Urinary bladder (tissue), 4 donors: Measurements from ENCODE around the gene PRRG2. TPM values are rescaled to one million over a fixed set of nuclear protein-coding genes. Genes with fewer than 3 reads are reported as not detected.

Experiments
- DNase-seq: peaks from one replicate; pipeline ENCODE4 v3.0.0-alpha.2; 2015; ENCODE audit errors: extremely low spot score
- H3K27ac ChIP-seq: one replicate; pipeline ENCODE4 v1.5.1; 2013; ENCODE audit warnings: low read depth, mild to moderate bottlenecking, moderate library complexity
- H3K36me3 ChIP-seq: one replicate; pipeline ENCODE4 v1.6.1; 2013; ENCODE audit warnings: mild to moderate bottlenecking, moderate library complexity; ENCODE audit not compliant: insufficient read depth
- H3K4me1 ChIP-seq: one replicate; pipeline ENCODE4 v1.6.1; 2013; ENCODE audit warnings: mild to moderate bottlenecking, moderate library complexity; ENCODE audit not compliant: insufficient read depth
- H3K4me3 ChIP-seq: one replicate; pipeline ENCODE4 v1.5.1; 2013; ENCODE audit warnings: low read depth, low read length
- WGBS: extraction: QIAGEN DNeasy Blood & Tissue Kit; methylation state at CpG from one replicate; pipeline ENCODE4 v1.1.7; 2013; 5-methylcytosine and 5-hydroxymethylcytosine counted together
- polyA plus RNA-seq: library from polyadenylated mRNA; stranded (reverse); fragments of 200-250 nt; gene quantifications from one replicate; pipeline ENCODE4 v1.2.3, GENCODE V29; 2013
- total RNA-seq: library from RNA; depleted of rRNA; stranded (reverse); fragments of >200 nt; gene quantifications from one replicate; pipeline ENCODE4 v1.2.3, GENCODE V29; 2014
- donor health status: healthy with polysubstance abuse.
- donor health status: healthy.

PRRG2 gene
- total and polyA plus RNA-seq, 2 donors = 1.6 to 3.6 TPM

DNA sequence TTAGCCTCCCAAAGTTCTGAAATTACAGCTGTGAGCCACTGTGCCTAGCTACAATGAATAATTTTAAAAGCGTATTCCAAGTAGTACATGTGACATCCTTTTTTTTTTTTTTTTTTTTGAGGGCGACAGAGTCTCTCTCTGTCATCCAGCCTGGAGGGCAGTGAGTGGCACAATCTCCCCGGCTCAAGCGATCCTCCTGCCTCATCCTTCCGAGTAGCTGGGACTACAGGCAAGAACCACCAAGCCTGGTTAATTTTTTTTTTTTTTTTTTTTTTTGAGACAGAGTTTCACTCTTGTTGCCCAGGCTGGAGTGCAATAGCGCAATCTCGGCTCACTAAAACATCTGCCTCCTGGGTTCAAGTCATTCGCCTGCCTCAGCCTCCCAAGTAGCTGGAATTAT is 6.1 kb downstream of the PRRG2 start:
- no peak for DNase-seq
- 83% methylated on average over 8 of the region's 8 CpGs for WGBS
- no peaks in the 10 kb centered on the region for H3K36me3 ChIP-seq
- H3K4me1 ChIP-seq = no peaks in the 10 kb centered on the region
- H3K4me3 ChIP-seq = no peak overlapping the region
- no peak overlapping the region for H3K27ac ChIP-seq

DNA sequence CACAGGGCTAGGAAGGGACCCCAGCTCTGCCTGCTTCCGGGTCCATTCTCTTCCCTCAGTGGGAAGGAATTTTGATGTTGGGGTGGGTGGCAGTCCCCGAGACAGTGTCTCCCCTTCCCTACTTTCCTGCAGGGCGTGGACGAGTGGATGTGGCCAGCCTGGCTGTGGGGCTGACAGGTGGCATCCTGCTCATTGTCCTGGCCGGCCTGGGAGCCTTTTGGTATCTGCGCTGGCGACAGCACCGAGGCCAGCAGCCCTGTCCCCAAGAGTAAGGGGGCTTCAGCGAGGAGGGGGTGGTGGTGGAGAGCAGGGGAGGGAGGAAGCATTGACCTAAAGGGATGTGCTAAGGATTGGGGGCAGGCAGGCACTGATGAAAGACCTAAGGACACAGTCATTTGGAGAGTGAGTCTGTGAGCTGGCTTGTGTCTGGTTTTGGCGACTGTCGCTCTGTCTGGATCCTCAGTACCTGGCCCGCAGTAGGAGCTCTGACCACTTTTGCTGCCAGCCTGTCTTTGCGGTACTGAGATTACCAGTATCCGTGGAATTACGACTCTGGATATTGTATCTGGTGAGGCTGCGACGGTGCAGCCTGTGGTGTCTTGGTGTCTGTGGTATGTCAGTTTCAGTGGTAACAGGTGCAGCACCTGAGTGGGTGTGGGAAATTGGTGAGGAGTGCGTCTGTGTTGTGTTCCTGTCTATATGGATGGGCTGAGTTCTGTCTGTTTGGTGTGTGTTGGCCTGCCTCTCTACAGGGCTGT is 7.4 kb downstream of the PRRG2 start:
- WGBS = 69% methylated on average over 18 of the region's 18 CpGs
- Histone ChIP-seq H3K4me3 (no peak overlapping the region), H3K27ac (no peak overlapping the region), H3K36me3 (no peaks in the 10 kb centered on the region), H3K4me1 (no peaks in the 10 kb centered on the region)
- no peak for DNase-seq

DNA sequence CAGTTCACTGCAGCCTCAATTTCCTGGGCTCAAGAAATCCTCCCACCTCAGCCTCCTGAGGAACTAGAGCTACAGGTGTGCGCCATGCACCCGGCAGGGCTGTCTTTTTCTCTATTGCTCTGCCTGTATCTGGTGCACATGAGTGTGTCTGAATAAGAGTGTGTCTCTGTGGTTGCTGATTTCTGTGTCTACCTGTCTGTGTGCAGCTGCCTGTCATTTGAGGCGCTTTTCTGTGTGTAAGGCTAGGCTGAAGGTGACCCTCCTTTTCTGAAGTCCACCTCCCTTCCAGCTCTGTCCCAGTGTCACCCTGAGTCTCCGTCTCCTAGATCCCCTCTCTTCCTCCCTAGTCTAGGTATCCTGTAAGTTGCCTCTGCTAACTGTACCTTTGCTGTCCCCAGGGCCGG is 8.4 kb downstream of the PRRG2 start:
- H3K36me3 ChIP-seq = peaks cover 2% of the 10 kb centered on the region
- H3K27ac ChIP-seq = no peak overlapping the region
- H3K4me1 ChIP-seq = no peaks in the 10 kb centered on the region
- 53% methylated on average over 5 of the region's 5 CpGs for WGBS
- H3K4me3 ChIP-seq = no peak overlapping the region
- no peak for DNase-seq

DNA sequence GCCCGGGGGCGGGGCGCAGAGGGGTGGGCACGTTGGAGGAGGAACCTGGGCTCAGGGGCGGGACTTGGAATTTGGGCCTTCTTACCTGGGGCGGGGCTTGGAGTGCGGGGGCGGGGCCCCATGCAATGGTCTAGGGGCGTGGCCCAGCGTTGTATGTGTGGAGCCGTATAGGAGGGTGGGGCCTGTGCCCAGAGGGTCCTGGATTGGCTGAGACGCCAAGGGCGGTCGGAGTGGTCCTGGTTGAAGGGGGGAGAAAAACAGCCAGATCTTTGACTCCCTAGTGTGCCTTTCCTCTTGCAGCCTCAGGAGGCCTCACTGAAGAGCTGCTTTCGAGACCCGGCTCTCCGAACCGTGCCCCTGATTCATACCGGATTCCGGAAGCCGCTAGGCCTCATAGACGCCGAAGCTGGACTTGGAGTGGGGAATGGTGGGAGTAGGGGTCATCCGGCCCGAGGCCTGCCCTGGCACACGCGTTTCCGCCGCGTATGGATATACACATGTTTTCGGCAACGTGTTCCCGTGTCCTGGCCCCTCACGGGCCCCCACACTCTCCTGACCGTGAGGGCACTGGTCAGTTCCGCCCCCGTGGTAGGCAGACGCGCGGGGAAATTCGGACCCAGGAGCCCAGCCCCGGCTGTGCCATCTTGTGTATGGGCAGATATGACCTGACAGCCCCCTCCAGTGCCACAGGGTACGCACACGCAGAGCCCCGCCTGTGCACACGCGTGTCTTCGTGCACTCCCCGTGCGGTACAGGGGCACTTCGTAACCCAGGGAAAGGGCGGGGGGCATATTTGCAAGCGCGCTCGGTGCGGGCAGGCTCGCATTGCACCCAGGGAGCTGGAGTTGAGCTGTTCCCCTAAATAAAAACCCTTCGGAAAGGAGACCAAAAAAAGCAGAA is 9.2 kb downstream of the PRRG2 start:
- peaks cover 2% of the 10 kb centered on the region for H3K36me3 ChIP-seq
- WGBS = under 1% methylated on average over 58 of the region's 58 CpGs
- peak overlapping the region; percentile 77 for H3K27ac ChIP-seq
- DNase-seq = peak; percentile 92
- H3K4me3 ChIP-seq = peak overlapping the region; percentile 94
- no peaks in the 10 kb centered on the region for H3K4me1 ChIP-seq

DNA sequence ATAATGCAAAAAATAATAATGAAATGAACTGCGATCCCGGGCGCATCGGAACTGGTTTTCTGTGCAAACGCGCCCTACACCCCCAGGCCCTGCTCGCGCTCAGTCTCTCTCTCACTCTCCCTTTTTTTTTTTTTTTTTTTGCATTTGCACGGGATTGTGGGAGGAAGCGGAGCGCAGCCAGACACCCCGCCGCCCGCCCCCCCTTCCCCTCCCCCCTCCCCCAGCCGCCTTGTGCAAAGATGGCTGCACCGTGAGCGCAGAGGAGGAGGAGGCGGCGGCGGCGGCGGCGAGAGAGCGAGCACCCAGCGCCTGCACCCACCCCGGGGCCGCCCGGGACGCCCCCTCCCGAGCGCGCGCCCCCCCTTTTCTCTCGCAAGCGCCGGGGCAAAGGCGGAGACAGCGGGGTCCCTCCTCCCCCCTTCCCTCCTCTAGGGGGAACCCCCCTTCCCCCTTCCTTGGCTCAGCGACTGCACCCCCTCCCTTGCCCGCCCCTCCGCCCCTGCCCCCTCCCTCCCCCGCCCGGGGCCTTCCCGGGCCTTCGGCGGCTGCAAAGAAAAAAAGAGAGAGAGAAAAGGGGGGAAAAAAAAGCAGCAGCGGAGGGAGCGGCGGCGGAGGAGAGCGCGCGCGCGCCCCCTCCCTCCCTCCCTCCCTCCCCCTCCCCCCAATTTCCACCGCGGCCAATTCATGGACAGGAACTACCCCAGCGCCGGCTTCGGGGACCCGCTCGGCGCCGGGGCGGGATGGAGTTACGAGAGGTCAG is 10.0 kb downstream of the PRRG2 start, which contains the start of gene PRR12:
Gene PRR12 (plus strand): TSS at position 212 of the 760 bp plus-strand sequence. CDS start 473 bp downstream, at position 685.
- 1% methylated on average over 59 of the region's 66 CpGs for WGBS
- H3K4me3 ChIP-seq = peak within 1 kb of the TSS; percentile 94
- no peak for DNase-seq
- peaks cover 2% of the 10 kb centered on the region for H3K36me3 ChIP-seq
- H3K4me1 ChIP-seq = no peaks in the 10 kb centered on the region
- H3K27ac ChIP-seq = peak within 1 kb of the TSS; percentile 77

DNA sequence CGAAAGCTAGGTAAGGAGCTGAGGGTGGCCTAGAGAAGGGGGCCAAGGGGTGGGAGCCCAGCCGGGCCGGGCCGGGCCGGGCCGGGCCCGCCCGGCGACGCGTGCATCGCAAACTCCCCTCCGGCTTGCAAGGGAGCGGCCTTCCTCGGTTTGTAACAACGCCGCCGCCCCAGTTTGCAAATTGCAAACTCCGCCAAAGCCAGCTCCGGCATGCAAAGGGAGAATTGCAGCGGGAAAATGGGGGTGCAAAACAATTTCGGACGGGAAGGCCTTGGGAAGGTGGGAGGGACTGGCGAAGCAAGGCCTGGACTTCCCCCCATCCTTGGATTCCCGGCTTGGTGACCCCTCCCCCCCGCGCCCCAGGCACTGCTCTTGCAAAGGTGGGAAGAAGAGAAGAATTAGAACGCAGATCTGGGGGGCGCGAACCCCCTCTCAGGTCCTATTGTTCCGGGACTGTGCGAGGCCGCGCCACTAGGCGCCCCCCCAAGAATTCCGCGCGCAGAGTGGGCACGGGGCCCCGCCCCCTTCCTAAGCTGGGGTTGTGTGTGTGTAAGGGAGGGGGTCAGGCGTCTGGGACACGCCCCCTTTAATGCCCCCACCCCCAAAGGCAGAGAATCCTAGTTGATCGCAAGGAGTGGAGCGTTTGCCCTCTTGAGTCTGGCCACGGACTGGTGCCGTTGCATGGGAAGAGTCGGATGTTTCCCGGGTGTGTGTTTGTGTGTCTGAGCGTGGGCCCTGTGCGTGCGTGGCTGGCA is 10.8 kb downstream of the PRRG2 start:
- Histone ChIP-seq H3K4me3 (peak overlapping the region; percentile 94), H3K27ac (no peak overlapping the region), H3K4me1 (no peaks in the 10 kb centered on the region), H3K36me3 (peaks cover 2% of the 10 kb centered on the region)
- under 1% methylated on average over 51 of the region's 51 CpGs for WGBS
- no peak for DNase-seq

DNA sequence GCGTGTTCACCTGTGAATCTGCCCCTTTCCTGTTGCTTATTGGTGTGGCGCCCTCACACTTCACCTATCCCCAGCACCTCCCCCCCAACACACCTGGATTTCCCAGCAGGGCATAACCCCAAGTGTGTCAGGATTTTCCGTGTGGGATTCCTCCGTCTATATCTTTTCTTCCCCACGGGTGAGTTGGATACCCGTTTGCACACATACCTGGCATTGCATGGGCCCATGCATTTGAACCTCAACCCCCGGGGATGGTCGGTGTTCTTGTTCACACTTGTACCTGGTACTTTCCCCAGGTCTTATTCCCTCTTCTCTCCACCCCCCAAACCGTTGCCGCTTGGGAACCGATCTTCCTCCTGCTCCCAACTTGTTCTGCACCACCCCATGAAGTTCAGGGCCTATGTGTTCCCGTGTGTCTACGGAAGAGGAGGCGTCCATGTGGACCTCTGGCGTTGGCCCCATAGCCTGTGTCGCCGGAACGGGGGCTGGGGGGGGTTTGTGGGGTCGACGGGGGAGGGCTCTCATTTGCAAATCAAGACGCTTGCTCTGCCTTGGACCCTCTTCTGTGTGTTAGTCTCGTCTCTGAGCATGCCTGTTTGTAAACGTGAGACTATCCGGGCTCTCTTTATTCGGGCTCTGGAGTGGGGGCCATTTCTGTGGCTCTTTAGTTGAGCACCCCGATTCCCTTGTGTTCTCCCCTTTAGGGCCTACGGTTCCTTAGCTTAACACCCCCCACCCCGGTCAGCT is 11.5 kb downstream of the PRRG2 start:
- Histone ChIP-seq H3K36me3 (peaks cover 2% of the 10 kb centered on the region), H3K4me3 (peak overlapping the region; percentile 94), H3K27ac (no peak overlapping the region), H3K4me1 (no peaks in the 10 kb centered on the region)
- 6% methylated on average over 28 of the region's 28 CpGs for WGBS
- DNase-seq = no peak

DNA sequence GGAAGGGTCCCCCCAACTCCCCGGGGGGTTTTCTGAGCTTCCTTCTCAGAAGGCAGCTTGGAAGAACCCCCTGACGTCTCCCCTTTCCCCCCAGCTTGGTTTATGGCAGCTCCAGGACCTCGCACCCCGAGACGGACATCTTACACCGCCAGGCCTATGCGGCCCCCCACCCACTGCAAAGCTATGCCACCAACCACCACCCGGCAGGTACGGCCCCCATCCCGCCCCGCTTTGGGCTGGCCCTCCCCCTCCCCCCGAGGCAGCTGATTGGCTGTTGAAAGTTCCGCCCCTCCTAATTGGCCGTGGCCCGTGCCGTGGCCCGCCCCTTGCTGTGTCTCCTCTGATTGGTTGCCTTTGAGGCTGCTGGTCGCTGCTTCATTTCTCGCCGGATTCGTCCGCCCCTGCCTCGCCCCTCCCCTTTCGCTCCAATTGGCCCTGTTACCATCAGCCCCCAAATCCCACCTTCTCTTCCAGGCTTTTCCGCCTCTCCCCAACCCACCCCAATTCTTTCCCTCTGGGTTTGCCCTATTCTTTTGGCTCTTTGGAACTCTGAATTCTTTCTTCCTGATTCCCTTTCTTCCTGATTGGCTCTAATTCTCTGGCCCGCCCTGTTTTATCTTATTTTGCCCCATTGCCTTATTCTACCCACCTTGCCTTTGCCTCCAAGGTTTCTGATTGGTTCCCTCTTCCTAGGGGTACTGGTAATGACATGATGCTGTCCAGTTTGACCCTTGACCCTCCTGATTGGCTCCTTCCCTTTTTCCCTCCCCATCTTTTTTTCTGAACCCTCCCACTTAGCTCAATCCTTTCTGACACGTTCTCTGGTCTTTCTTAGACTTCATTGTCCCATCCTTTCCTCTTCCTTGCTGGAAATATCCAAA is 12.4 kb downstream of the PRRG2 start:
- Histone ChIP-seq H3K4me1 (no peaks in the 10 kb centered on the region), H3K36me3 (peaks cover 2% of the 10 kb centered on the region), H3K4me3 (peak overlapping the region; percentile 94), H3K27ac (peak overlapping the region; percentile 33)
- DNase-seq = peak; percentile 81
- 7% methylated on average over 27 of the region's 27 CpGs for WGBS

DNA sequence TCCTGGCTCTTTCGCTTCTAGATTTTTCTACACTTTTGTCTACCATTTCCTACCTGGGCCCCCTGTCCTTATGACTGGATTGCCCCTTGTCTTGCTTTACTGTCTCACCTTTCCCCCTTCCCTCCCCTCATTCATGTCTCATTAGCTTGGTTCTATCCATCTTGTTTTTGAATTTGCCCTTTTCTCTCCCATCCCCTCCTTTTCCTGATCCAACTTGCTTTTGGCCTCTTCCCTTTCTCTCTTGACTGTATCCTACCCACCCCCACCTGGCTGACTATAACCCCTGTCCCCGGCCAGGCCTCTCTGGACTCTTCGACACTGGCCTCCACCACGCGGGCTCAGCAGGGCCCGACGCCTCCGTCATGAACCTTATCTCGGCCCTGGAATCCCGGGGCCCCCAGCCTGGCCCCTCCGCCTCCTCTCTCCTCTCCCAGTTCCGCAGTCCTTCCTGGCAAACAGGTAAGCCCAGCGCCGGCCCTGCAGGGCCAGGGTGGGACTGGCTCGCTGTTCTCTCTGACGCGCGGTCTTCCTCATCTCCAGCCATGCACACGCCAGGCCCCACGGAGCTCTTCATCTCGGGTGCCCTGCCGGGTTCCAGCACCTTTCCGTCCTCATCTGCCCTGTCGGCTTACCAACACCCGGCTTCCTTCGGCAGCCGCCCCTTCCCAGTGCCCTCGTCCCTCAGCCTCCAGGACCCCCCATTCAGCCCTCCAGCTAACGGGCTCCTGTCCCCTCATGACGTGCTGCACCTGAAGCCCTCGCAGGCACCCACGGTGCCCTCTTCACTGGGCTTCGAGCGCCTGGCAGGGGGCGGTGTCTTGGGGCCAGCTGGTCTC is 13.3 kb downstream of the PRRG2 start:
- WGBS = 91% methylated on average over 35 of the region's 35 CpGs
- no peak overlapping the region for H3K4me3 ChIP-seq
- H3K36me3 ChIP-seq = peaks cover 2% of the 10 kb centered on the region
- H3K27ac ChIP-seq = no peak overlapping the region
- DNase-seq = no peak
- no peaks in the 10 kb centered on the region for H3K4me1 ChIP-seq

DNA sequence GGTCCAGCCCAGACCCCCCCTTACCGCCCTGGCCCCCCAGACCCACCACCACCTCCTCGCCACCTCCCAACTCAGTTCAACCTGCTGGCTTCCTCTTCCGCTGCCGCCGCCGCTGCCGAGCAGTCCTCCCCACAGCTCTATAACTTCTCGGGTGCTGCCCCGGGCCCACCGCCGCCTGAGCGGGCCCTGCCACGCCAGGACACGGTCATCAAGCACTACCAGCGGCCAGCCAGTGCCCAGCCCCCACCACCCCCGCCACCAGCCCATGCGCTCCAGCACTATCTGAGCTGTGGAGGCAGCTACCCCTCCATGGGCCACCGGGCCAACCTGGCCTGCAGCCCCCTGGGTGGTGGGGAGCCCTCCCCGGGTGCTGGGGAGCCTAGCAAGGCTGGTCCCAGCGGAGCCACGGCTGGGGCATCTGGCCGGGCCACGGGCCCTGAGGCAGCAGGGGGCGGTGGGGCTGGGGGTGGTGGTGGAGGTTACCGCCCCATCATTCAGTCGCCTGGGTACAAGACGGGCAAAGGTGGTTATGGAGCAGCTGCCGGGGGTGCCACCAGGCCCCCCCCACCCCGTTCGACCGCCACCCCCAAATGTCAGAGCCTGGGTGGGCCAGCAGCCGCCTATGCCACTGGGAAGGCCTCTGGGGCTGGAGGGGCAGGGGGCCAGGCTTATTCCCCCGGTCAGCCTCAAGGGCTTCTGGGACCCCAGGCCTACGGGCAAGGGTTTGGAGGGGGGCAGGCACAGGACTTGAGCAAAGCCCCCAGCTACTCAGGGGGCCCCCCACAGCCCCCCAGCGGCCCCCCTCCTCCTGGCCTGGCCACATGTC is 14.1 kb downstream of the PRRG2 start:
- Histone ChIP-seq H3K4me1 (no peaks in the 10 kb centered on the region), H3K4me3 (no peak overlapping the region), H3K36me3 (peaks cover 2% of the 10 kb centered on the region), H3K27ac (no peak overlapping the region)
- DNase-seq = no peak
- WGBS = 90% methylated on average over 35 of the region's 35 CpGs
